WTC11 (cell line): ENCODE measurements around the gene SLC25A41. TPM values are rescaled to one million over a fixed set of nuclear protein-coding genes. Genes with fewer than 3 reads are reported as not detected.

Experiments used
- ATAC-seq: fragments of 200-7000 bp; cut with Tn5 transposase; 2 replicates; pipeline ENCODE4 v1.10.0; 2021; ENCODE audit warnings: mild to moderate bottlenecking, moderate library complexity
- CTCF ChIA-PET: fragments of 300-600 bp; sonication (Branson Sonifier 250); formaldehyde crosslinking; loops from one replicate; lab custom pipeline; 2021; ENCODE audit warnings: antibody characterized with exemption; lab: Charles Lee
- POLR2A ChIA-PET: fragments of 350-600 bp; sonication (Branson Sonifier 250); formaldehyde crosslinking; loops from one replicate; lab custom pipeline; 2021; ENCODE audit warnings: antibody characterized with exemption; lab: Charles Lee
- DNase-seq: peaks from one replicate; pipeline ENCODE4 v3.0.0; 2021; ENCODE audit warnings: low spot score
- H3K27ac Mint-ChIP-seq: 2 replicates; pipeline ENCODE4 v1.8.0; 2021; ENCODE audit warnings: mixed read lengths
- H3K27me3 Mint-ChIP-seq: 2 replicates; pipeline ENCODE4 v1.8.0; 2021; ENCODE audit warnings: low read depth, mild to moderate bottlenecking, moderate library complexity, mixed read lengths
- H3K36me3 Mint-ChIP-seq: 2 replicates; pipeline ENCODE4 v1.8.0; 2021; ENCODE audit warnings: mixed read lengths
- H3K4me1 Mint-ChIP-seq: 2 replicates; pipeline ENCODE4 v1.8.0; 2022; ENCODE audit warnings: mixed read lengths
- H3K4me3 Mint-ChIP-seq: 2 replicates; pipeline ENCODE4 v1.8.0; 2021; ENCODE audit warnings: mild to moderate bottlenecking, moderate library complexity, mixed read lengths
- H3K9me3 Mint-ChIP-seq: 2 replicates; pipeline ENCODE4 v1.8.0; 2021; ENCODE audit warnings: mixed read lengths
- ATF3 ChIP-seq: sonication (generic); formaldehyde crosslinking; conservative IDR thresholded peaks from 2 replicates; pipeline ENCODE4 v1.8.1; 2022; ENCODE audit warnings: mild to moderate bottlenecking, missing genetic modification reagents
- CREM ChIP-seq: sonication (generic); formaldehyde crosslinking; IDR thresholded peaks from 2 replicates; pipeline ENCODE4 v1.8.1; 2022; ENCODE audit warnings: mild to moderate bottlenecking, missing genetic modification reagents, moderate library complexity
- ELF4 ChIP-seq: sonication (generic); formaldehyde crosslinking; IDR thresholded peaks from 2 replicates; pipeline ENCODE4 v1.8.1; 2022; ENCODE audit warnings: low read depth, mild to moderate bottlenecking, moderate library complexity, missing genetic modification reagents
- ERG ChIP-seq: fragments of 250-450 bp; sonication (Bioruptor Pico); IDR thresholded peaks from 2 replicates; pipeline ENCODE4 v1.8.0; 2021; ENCODE audit warnings: mild to moderate bottlenecking
- FOXK1 ChIP-seq: sonication (generic); formaldehyde crosslinking; IDR thresholded peaks from 2 replicates; pipeline ENCODE4 v1.8.0; 2022; ENCODE audit warnings: mild to moderate bottlenecking, moderate library complexity, missing genetic modification reagents
- GRHL2 ChIP-seq: fragments of 250-450 bp; sonication (Bioruptor Pico); IDR thresholded peaks from 2 replicates; pipeline ENCODE4 v1.8.0; 2022; ENCODE audit warnings: mild to moderate bottlenecking, moderate library complexity; ENCODE audit not compliant: insufficient replicate concordance, severe bottlenecking
- JAZF1 ChIP-seq: fragments of 250-450 bp; sonication (Bioruptor Pico); IDR thresholded peaks from 2 replicates; pipeline ENCODE4 v1.9.0; 2021; ENCODE audit warnings: moderate library complexity, mild to moderate bottlenecking, inconsistent platforms
- KAT7 ChIP-seq: sonication (generic); formaldehyde crosslinking; IDR thresholded peaks from 2 replicates; pipeline ENCODE4 v1.8.1; 2023; ENCODE audit warnings: missing genetic modification reagents, mild to moderate bottlenecking, borderline replicate concordance
- MAX ChIP-seq: sonication (generic); formaldehyde crosslinking; IDR thresholded peaks from 2 replicates; pipeline ENCODE4 v1.8.0; 2022; ENCODE audit warnings: mild to moderate bottlenecking, missing genetic modification reagents
- MLX ChIP-seq: sonication (generic); formaldehyde crosslinking; IDR thresholded peaks from 2 replicates; pipeline ENCODE4 v1.8.1; 2023; ENCODE audit warnings: mild to moderate bottlenecking, missing genetic modification reagents, moderate library complexity
- NFATC4 ChIP-seq: fragments of 250-450 bp; sonication (Bioruptor Pico); IDR thresholded peaks from 2 replicates; pipeline ENCODE4 v1.9.0; 2021; ENCODE audit warnings: mild to moderate bottlenecking
- NFE2L1 ChIP-seq: sonication (generic); formaldehyde crosslinking; IDR thresholded peaks from 2 replicates; pipeline ENCODE4 v1.8.1; 2023; ENCODE audit warnings: missing genetic modification reagents
- NFYB ChIP-seq: sonication (generic); formaldehyde crosslinking; conservative IDR thresholded peaks from 2 replicates; pipeline ENCODE4 v1.8.0; 2022; ENCODE audit warnings: low read depth, missing genetic modification reagents
- NR1H2 ChIP-seq: sonication (generic); formaldehyde crosslinking; IDR thresholded peaks from 2 replicates; pipeline ENCODE4 v1.9.0; 2021; ENCODE audit warnings: mild to moderate bottlenecking, moderate library complexity, missing genetic modification reagents
- ZBTB43 ChIP-seq: sonication (generic); formaldehyde crosslinking; IDR thresholded peaks from 2 replicates; pipeline ENCODE4 v1.8.1; 2023; ENCODE audit warnings: mild to moderate bottlenecking, missing genetic modification reagents
- ZMAT4 ChIP-seq: fragments of 250-450 bp; sonication (Bioruptor Pico); IDR thresholded peaks from 2 replicates; pipeline ENCODE4 v1.9.0; 2021; ENCODE audit warnings: mild to moderate bottlenecking
- ZNF138 ChIP-seq: sonication (generic); formaldehyde crosslinking; conservative IDR thresholded peaks from 2 replicates; pipeline ENCODE4 v1.8.1; 2022; ENCODE audit warnings: mild to moderate bottlenecking, moderate library complexity, missing genetic modification reagents
- ZNF263 ChIP-seq: sonication (generic); formaldehyde crosslinking; IDR thresholded peaks from 2 replicates; pipeline ENCODE4 v1.8.1; 2022; ENCODE audit warnings: low read depth, mild to moderate bottlenecking, moderate library complexity, missing genetic modification reagents
- ZNF317 ChIP-seq: sonication (generic); formaldehyde crosslinking; IDR thresholded peaks from 2 replicates; pipeline ENCODE4 v1.8.1; 2023; ENCODE audit warnings: low read depth, mild to moderate bottlenecking, moderate library complexity, missing genetic modification reagents, borderline replicate concordance
- ZNF396 ChIP-seq: fragments of 250-450 bp; sonication (Bioruptor Pico); IDR thresholded peaks from 2 replicates; pipeline ENCODE4 v1.8.0; 2021; ENCODE audit warnings: mild to moderate bottlenecking, moderate library complexity, borderline replicate concordance
- ZNF423 ChIP-seq: fragments of 250-450 bp; sonication (Bioruptor Pico); IDR thresholded peaks from 2 replicates; pipeline ENCODE4 v2.1.2; 2022; ENCODE audit warnings: mild to moderate bottlenecking, moderate library complexity
- ZNF512 ChIP-seq: sonication (generic); formaldehyde crosslinking; IDR thresholded peaks from 2 replicates; pipeline ENCODE4 v1.8.1; 2022; ENCODE audit warnings: missing genetic modification reagents, borderline replicate concordance
- ZNF671 ChIP-seq: fragments of 250-450 bp; sonication (Bioruptor Pico); IDR thresholded peaks from 2 replicates; pipeline ENCODE4 v1.8.0; 2021; ENCODE audit warnings: mild to moderate bottlenecking
- total RNA-seq: library from RNA; stranded (reverse); gene quantifications from 3 replicates; pipeline ENCODE4 v1.2.3, GENCODE V29; 2021
- TF ChIP-seq, protein P1 (sequence below): sonication (generic); formaldehyde crosslinking; IDR thresholded peaks from 2 replicates; pipeline ENCODE4 v1.8.0; 2022; ENCODE audit warnings: mild to moderate bottlenecking, missing genetic modification reagents

SLC25A41 gene
- total RNA-seq, 1 experiment from 2014 or later: 0.35 TPM

GRCh38 chr19:6392221-6393073 lies 41.1 kb downstream of the SLC25A41 start (continued):
- TF ChIP-seq ZNF396 (CRISPR knock-in tag) (no peak), MLX (CRISPR knock-in tag) (no peak), ZNF138 (no peak), KAT7 (CRISPR knock-in tag) (no peak), ZNF423 (no peak), ERG (CRISPR knock-in tag) (no peak), ZNF263 (no peak), GRHL2 (CRISPR knock-in tag) (no peak), FOXK1 (CRISPR knock-in tag) (no peak), NFE2L1 (CRISPR knock-in tag) (no peak), ZNF317 (CRISPR knock-in tag) (no peak), ZMAT4 (no peak), NFYB (CRISPR knock-in tag) (0 out of 2 replicates have a peak, but pooled peaks have one; percentile 5), MAX (CRISPR knock-in tag) (0 out of 2 replicates have a peak, but pooled peaks have one; percentile 12), ELF4 (CRISPR knock-in tag) (no peak), JAZF1 (CRISPR knock-in tag) (no peak)
- TF ChIP-seq, protein P1, sequence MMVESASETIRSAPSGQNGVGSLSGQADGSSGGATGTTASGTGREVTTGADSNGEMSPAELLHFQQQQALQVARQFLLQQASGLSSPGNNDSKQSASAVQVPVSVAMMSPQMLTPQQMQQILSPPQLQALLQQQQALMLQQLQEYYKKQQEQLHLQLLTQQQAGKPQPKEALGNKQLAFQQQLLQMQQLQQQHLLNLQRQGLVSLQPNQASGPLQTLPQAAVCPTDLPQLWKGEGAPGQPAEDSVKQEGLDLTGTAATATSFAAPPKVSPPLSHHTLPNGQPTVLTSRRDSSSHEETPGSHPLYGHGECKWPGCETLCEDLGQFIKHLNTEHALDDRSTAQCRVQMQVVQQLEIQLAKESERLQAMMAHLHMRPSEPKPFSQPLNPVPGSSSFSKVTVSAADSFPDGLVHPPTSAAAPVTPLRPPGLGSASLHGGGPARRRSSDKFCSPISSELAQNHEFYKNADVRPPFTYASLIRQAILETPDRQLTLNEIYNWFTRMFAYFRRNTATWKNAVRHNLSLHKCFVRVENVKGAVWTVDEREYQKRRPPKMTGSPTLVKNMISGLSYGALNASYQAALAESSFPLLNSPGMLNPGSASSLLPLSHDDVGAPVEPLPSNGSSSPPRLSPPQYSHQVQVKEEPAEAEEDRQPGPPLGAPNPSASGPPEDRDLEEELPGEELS (CRISPR knock-in tag): peak; percentile 26; the same call in 1 of the 2 replicates

- no peak for ATAC-seq
- no peak for DNase-seq
- H3K9me3 Mint-ChIP-seq: no peaks in the 10 kb centered on the region
- peaks cover 8% of the 10 kb centered on the region for H3K4me1 Mint-ChIP-seq
- TF ChIP-seq ATF3: no peak
- no peak for TF ChIP-seq NFATC4
- CTCF ChIA-PET: no interaction called here
- no peaks in the 10 kb centered on the region for H3K27me3 Mint-ChIP-seq
- H3K4me3 Mint-ChIP-seq: no peak overlapping the region
- POLR2A ChIA-PET: no interaction called here
- no peak overlapping the region for H3K27ac Mint-ChIP-seq
- H3K36me3 Mint-ChIP-seq: peaks cover 46% of the 10 kb centered on the region
Measured at GRCh38 chr19:6387372-6387771, 46.2 kb downstream of the SLC25A41 start.

DNA sequence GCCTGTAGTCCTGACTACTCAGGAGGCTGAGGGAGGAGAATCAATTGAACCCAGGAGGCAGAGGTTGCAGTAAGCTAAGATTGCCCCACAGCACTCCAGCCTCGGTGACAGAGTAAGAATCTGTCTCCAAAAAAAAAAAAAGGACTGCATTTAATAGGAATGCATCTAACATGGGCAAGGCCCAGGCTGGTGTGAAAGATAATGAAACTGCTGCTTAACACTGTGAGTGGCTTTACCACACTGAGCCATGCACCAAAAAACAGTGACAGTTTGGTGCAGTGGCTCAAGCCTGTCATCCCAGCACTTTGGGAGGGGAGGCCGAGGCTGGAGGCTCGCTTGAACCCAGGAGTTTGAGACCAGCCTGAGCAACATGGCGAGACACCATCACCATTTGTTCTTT lies 49.2 kb downstream of the SLC25A41 start:
- H3K4me3 Mint-ChIP-seq: no peak overlapping the region
- ChIA-PET POLR2A (no interaction called here), CTCF (no interaction called here)
- H3K9me3 Mint-ChIP-seq: peaks cover 5% of the 10 kb centered on the region; the same call in 1 of the 2 replicates
- H3K27me3 Mint-ChIP-seq: no peaks in the 10 kb centered on the region
- ATAC-seq: no peak
- DNase-seq: no peak
- H3K27ac Mint-ChIP-seq: no peak overlapping the region
- peaks cover 61% of the 10 kb centered on the region for H3K36me3 Mint-ChIP-seq
- H3K4me1 Mint-ChIP-seq: no peaks in the 10 kb centered on the region
- TF ChIP-seq NR1H2 (CRISPR knock-in tag) (no peak), ZNF512 (no peak), CREM (CRISPR knock-in tag) (no peak), ZNF671 (CRISPR knock-in tag) (no peak), ZBTB43 (CRISPR knock-in tag) (no peak), MAX (CRISPR knock-in tag) (no peak)
